HG02642 (cell line): ENCODE results near the gene LDAH.
"Not testable (repeated sequence)": the region's sequence is repeated elsewhere in the genome, so short reads cannot be mapped to it uniquely, and the experiment has no call there.

Experiments used
- ATAC-seq: cut with Tn5 transposase; IDR thresholded peaks from one replicate; pipeline ENCODE4 v1.9.1; 2021; ENCODE audit warnings: mild to moderate bottlenecking; ENCODE audit not compliant: unreplicated experiment, poor library complexity

Gene LDAH

GRCh38 chr2:20725782-20726181 lies 97.1 kb downstream of the LDAH start:
- ATAC-seq: no peak

- ATAC-seq: no peak
These were observed 98.3 kb downstream of the LDAH start for GRCh38 chr2:20724500-20725053.

GRCh38 chr2:20723543-20723942 lies 99.4 kb downstream of the LDAH start:
- ATAC-seq: no peak

- ATAC-seq: no peak
These were observed 100.2 kb downstream of the LDAH start for GRCh38 chr2:20722592-20723240.

GRCh38 chr2:20717641-20718040 lies 105.3 kb downstream of the LDAH start:
- no peak for ATAC-seq

- ATAC-seq: not testable (repeated sequence)
These were observed 106.7 kb downstream of the LDAH start for GRCh38 chr2:20716164-20716563.

GRCh38 chr2:20714412-20714811 lies 108.5 kb downstream of the LDAH start:
- not testable (repeated sequence) for ATAC-seq

- not testable (repeated sequence) for ATAC-seq
These were observed 109.3 kb downstream of the LDAH start for GRCh38 chr2:20713585-20713984.

- ATAC-seq: not testable (repeated sequence)
These were observed 111.3 kb downstream of the LDAH start for GRCh38 chr2:20711641-20712040.

- ATAC-seq: no peak
These were observed 115.3 kb downstream of the LDAH start for GRCh38 chr2:20707601-20708000.

- no peak for ATAC-seq
These were observed 116.1 kb downstream of the LDAH start for GRCh38 chr2:20706786-20707185.

GRCh38 chr2:20706217-20706616 lies 116.7 kb downstream of the LDAH start:
- no peak for ATAC-seq

GRCh38 chr2:20704886-20705285 lies 118.0 kb downstream of the LDAH start:
- no peak for ATAC-seq

GRCh38 chr2:20702563-20702962 lies 120.3 kb downstream of the LDAH start:
- no peak for ATAC-seq

- no peak for ATAC-seq
These were observed 123.8 kb downstream of the LDAH start for GRCh38 chr2:20698916-20699613.

GRCh38 chr2:20697322-20697934 lies 125.5 kb downstream of the LDAH start:
- no peak for ATAC-seq

- ATAC-seq: no peak
These were observed 126.5 kb downstream of the LDAH start for GRCh38 chr2:20696366-20696765.

- no peak for ATAC-seq
These were observed 129.6 kb downstream of the LDAH start for GRCh38 chr2:20693317-20693716.

- no peak for ATAC-seq
These were observed 130.8 kb downstream of the LDAH start for GRCh38 chr2:20692081-20692480.

- no peak for ATAC-seq
These were observed 131.7 kb downstream of the LDAH start for GRCh38 chr2:20691076-20691734.
